Measurements from ENCODE around the gene PPTC7.
"Not testable (repeated sequence)": the region's sequence is repeated elsewhere in the genome, so short reads cannot be mapped to it uniquely, and the experiment has no call there.

Gene PPTC7

DNA sequence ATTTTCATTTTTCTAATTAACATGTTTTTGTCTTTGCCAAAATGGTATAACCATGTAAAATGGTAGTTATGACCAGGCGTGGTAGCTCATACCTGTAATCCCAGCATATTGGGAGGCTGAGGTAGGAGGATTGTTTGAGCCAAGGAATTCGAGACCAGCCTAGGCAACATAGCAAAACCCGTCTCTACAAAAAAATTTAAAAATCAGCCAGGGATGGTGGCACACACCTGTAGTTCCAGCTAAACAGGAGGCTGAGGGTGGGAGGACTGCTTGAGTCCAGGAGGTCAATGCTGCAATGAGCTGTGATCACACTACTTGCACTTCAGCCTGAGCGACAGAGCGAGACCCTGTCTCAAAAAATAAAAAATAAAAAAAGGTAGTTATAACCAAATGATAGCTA lies 23.1 kb downstream of the PPTC7 start:
- DNase-seq: no peak

DNA sequence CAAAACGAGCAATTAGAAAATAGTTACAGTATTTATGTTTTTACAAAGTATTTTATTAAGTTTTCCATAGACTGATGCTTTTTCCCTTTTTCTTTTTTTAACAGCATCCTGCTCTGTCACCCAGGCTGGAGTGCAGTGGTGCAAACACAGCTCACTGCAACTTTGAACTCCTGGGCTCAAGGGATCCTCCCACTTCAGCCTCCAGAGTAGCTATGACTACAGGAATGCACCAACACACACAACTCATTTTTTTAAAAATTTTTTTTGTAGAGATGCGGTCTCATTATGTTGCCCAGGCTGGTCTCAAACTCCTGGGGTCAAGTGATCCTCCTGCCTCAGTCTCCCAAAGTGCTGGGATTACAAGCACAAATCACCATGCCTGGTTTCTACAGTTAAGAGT lies 24.2 kb downstream of the PPTC7 start:
- DNase-seq: not testable (repeated sequence)

- no peak for DNase-seq
Measured at GRCh38 chr12:110557300-110557699, 25.8 kb downstream of the PPTC7 start.

DNA sequence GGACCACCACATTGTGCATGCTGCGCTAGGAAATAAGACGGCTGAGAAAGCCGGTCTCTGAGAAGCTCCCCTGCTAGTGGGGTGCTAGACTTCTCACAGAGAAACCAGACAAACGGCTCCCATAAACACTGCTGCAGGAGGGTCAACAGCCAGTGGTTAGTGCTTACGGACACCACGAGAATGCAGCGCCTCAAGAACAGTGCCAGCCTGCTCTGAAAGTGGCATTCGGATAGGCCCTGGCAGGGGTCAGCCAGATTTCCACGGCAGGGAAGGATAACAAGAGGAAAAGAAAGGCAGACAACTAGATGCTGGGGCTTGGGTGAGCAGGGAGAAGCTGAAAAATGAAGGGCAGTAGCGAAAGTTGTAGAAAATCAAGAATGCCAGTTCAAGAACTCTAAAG lies 26.4 kb downstream of the PPTC7 start:
- no peak for DNase-seq

DNA sequence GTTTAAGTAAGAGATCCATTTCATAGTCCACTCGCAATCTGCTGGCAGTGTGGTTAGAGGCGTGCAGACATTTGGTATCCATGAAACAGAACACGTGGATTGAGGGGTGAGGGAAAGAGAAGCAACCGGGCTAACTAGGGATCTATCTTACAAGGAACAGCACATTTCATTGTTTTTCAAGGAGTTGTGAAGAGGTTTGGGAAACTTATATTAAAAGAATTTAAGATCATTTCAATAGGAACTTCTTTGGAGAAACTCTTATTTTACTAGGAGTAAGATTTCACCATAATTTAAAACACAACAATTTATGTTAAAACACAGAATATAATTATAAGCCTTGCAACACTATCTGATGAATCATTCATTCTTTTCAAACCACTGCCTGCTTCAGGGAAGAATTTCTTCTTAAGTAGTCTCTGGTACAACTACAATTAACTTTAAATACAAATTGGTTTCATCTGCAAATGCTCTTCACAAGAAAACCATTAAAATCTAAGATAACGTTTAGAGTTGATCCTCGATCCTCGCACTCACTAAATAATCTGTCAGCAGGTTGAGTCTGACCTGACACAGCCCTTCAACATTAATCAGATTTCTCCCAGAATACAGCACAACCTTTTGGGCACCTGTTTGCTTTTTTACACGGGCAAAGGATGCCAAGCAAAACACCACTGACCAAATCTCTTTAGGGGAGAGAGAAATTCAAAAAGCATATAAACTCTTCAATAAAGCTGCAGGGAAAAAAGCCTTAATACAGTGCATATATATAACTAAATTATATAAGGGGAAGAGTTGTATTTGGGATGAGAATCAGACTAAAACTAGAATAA lies 27.3 kb downstream of the PPTC7 start:
- no peak for DNase-seq

- no peak for DNase-seq
Measured at GRCh38 chr12:110554184-110554583, 28.9 kb downstream of the PPTC7 start.

DNA sequence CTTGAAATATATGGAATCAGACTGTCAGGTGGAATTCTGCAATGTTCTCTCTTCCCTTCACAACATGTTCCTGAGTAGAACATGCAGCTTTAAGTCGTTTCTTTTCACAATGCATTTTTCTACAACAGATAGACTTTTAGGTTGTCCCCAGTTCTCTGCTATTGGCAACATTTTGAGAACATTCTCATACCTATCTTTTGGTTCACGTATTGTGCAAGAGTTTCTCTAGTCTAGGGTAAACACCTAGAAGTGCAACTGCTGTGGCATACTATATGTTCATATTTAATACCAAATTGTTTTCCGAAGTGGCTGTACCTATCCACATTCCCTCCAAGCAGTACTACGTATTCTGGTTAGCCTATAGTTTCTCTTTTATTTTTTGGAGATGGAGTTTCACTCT lies 32.1 kb downstream of the PPTC7 start:
- DNase-seq: no peak

- no peak for DNase-seq
Measured at GRCh38 chr12:110549716-110550115, 33.4 kb downstream of the PPTC7 start.

DNA sequence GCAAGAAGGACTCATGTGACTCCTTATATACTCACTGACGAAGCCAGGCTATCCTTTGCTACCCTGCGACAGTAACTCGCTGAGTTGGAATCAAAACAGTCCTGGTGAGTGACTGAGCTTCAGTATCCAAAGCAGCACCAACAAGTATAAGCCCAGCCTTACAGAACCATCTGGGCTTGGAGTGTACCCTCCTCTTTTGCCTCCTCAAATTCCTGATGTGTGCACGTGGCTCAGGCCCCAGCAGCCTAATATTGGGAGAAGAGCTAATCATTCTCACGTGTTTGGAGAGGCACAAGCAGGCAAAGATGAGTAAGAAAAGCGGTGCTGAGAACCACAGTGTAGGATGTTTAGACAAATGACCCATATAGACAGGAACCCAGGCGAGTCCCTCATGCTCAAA lies 34.4 kb downstream of the PPTC7 start:
- no peak for DNase-seq

DNA sequence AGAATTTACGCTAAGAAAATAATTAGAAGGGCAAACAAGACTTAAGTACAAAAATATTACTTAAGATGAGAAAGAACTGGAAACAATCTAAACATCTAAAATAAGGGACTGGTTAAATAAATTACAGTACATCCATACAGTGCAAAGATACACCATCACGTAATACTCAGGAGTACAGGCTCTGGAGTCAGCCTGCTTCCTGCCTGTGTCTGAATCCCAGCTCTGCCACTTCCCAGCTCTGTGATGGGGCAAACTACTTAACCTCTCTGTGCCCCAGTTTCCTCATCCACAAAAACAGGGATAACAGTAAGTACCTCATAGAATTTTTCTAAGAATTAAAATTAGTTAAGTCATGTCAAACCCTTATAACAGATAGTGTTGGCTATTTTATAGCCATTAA lies 36.0 kb downstream of the PPTC7 start:
- DNase-seq: no peak

GRCh38 chr12:110546339-110546738 lies 36.8 kb downstream of the PPTC7 start:
- DNase-seq: no peak

- no peak for DNase-seq
Measured at GRCh38 chr12:110545812-110546211, 37.3 kb downstream of the PPTC7 start.

DNA sequence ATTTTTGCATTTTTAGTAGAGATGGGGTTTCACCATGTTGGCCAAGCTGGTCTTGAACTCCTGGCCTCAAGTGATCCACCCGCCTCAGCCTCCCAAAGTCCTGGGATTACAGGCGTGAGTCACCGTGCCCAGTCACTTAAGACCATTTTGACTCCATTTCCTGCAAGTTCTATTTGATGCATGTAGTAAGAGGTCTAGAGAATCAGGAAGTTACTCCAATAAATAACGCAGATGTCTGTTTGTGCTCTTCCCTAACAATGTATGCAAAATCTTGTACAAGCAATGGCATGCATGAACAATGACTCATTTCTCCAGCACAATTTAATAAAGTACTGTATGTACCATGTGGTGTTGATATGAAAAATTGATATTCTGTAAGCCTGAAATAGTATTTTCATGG lies 37.9 kb downstream of the PPTC7 start:
- not testable (repeated sequence) for DNase-seq

DNA sequence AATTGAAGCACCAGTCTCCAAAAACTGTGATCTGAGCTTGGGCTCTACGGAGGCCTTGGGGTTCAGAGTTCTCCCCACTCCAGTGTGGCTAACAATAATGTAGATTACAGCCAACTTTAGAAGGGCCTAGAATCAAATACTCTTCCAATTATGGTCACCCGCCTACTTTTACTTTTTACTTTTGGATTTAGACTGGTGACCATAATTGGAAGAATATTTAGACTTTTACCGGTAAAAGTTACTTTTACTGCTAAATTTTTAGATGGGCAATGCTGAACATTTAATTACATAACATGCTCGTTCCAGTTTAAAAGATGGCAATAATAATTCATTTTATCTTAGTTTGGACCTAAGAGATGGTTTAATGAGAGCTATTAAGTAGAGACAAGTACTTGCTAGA lies 39.2 kb downstream of the PPTC7 start:
- no peak for DNase-seq

- no peak for DNase-seq
Measured at GRCh38 chr12:110543252-110543959, 39.7 kb downstream of the PPTC7 start.

DNA sequence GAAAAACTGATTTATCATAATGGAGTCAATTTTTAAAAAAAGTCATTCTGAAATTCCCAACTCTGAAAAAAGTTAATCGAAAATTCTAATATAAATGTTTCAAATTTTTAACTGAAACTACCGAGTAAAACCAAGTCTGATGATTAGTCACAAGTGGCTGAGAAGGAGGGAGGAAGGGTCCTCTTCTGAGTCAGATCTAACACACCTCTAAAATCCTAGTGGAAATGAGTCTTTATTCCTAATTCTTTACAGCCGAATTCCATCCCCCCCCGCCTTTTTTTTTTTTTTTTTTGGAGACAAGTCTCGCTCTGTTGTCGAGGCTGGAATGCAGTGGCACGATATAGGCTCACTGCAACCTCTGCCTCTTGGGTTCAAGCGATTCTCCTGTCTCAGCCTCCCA lies 43.1 kb downstream of the PPTC7 start:
- DNase-seq: no peak

DNA sequence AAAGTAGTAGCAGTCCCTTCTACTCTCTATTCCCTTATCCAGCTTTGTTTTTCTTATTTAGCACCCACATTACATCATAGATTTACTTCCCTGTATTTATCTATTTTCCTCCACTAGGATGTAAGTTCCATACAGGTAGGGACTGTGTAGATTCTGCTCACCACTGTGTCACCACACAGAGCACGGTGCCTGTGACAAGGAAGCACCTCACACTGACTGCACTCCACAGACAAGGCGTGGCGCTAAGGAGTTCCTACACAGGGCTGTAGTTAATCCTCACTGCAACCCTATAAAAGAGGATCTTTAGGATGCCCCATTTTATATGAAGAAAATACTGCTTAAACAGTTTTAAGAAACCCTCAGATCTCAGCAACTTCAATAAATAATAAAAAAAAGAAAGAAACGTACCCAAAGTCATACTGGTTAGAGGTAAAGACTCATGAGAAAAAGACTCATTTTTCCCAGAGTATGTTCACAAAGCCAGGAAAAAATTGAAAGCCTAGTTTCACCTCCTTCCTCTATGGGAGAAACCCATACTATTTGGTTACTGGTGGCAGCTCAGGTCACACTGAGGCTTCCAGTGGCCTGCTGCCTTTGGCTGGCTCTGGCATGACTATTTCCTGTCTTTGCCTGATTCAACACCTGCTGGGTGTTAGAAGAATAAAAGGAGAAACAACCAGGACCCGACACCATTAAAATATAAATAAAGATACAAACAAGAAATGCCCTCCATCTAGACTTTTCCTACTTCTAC lies 44.1 kb downstream of the PPTC7 start:
- DNase-seq: no peak

DNA sequence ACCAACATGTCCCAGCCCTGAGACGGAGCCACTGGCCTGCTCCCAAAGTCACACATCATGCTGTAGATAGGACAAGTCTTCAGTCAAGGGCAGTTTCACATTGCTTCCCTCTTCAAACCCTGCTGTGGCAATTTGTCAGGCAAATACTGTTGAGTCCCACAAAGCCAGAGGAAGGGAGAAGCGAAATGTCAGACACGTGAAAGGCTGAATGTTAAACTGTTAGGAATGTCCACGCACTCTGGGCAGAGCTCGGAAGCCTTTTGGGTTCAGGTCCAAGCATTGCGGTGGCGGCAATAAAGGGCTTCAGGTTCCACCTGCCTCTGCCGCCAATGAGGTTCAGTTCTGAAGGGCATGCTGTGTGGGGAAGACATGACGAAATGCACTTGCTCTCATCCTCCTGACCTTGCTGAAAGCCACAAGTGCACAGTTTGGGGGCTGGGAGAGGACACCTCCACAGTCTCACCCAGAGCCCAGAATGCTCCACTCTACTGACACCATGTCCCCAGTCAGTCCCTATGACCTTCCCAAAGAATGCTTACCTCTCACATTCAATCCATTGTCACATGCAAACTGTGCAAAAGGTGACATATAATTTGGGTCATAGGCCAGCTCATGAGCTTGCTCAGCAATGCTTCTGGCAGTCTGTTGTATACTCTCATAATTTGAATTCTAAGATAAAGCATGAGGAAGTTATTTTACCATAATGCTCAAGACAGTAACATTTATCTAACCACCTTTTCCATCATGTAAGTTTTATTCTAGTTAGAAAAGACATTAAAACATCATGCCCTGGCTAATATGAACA lies 45.3 kb downstream of the PPTC7 start:
- DNase-seq: no peak

GRCh38 chr12:110536834-110537604 lies 46.1 kb downstream of the PPTC7 start:
- no peak for DNase-seq

- no peak for DNase-seq
Measured at GRCh38 chr12:110534811-110535210, 48.3 kb downstream of the PPTC7 start.

- DNase-seq: no peak
Measured at GRCh38 chr12:110533607-110534006, 49.5 kb downstream of the PPTC7 start.

GRCh38 chr12:110532644-110533043 lies 50.5 kb downstream of the PPTC7 start:
- no peak for DNase-seq

All from hematopoietic multipotent progenitor cell treated with erythropoietin and hydrocortisone succinate and interleukin-3 and kit ligand, for 6 days (in vitro differentiated cells).